NCI-H1436 (cell line): ENCODE data around the gene POLR3C.
"Not testable (repeated sequence)": the region's sequence is repeated elsewhere in the genome, so short reads cannot be mapped to it uniquely, and the experiment has no call there.

Experiments
- DNase-seq: peaks from one replicate; lab custom pipeline; 2025; lab: John Stamatoyannopoulos, UW

POLR3C gene

DNA sequence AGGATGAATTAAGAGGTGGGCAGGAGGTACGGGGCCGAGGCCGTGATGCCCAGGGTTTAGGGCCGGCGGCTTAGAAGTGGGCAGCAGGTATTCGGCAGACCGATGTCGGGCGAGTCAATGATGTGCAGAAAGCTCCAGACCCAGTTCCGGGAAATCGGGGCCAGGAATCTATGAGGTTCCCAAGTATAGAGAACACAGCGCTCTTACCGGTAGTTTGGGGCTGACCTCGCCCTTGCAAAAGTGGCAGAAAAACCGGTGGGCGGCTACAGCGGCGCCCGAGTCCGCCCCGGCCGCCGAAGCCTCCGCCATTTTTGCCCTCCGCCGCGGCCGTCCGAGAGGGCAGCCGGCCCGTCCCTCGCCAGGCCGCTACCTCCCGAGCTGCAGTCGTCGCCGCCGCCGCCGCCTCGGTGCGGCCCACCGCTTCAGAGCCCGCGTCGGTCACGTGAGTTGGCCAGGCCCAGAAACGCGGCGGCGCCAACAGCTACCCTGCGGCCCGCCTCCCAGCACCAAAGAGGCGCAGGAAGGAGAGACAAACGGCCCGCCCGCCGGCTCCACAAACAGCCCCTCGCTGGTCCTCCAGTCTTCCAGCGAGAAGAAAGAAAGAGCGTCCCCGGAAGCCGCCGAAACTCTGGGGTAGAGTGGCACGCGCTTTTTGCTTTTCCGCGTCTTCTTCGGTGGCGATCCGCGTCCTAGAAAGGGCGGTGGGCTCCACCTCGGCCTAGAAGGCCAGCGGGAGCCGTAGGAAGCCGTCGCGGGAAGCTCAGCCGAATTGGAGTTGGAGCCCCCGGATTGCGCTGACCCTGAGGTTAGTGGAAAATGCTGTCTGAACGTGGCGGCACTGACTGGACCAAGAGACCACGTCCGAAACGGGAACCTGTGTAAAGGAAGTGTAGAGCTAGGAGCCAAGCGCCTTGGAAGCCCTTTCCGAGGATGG, at the start of gene POLR3C, which contains the start of gene RNF115:
POLR3C (plus strand) TSS at position 636 of the 934 bp plus-strand sequence. CDS start 1,577 bp downstream, outside the sequence.
RNF115 (minus strand) TSS at position 531 of the 934 bp plus-strand sequence; CDS start at position 309, 222 bp downstream.
- DNase-seq, result peak; percentile 86

- no peak for DNase-seq
These were observed 46.4 kb upstream of the POLR3C start for GRCh38 chr1:145777357-145778145.

GRCh38 chr1:145778146-145778540, 45.9 kb upstream of the POLR3C start:
- no peak for DNase-seq

- DNase-seq, result no peak
These were observed 41.5 kb upstream of the POLR3C start for GRCh38 chr1:145782272-145783099.

GRCh38 chr1:145784409-145784808, 39.6 kb upstream of the POLR3C start:
- DNase-seq, result no peak

- DNase-seq, result no peak
These were observed 38.5 kb upstream of the POLR3C start for GRCh38 chr1:145785547-145785946.

- no peak for DNase-seq
These were observed 37.7 kb upstream of the POLR3C start for GRCh38 chr1:145786271-145786670.

GRCh38 chr1:145788580-145788979, 35.4 kb upstream of the POLR3C start:
- DNase-seq, result no peak

- DNase-seq, result not testable (repeated sequence)
These were observed 32.1 kb upstream of the POLR3C start for GRCh38 chr1:145791860-145792259.

DNA sequence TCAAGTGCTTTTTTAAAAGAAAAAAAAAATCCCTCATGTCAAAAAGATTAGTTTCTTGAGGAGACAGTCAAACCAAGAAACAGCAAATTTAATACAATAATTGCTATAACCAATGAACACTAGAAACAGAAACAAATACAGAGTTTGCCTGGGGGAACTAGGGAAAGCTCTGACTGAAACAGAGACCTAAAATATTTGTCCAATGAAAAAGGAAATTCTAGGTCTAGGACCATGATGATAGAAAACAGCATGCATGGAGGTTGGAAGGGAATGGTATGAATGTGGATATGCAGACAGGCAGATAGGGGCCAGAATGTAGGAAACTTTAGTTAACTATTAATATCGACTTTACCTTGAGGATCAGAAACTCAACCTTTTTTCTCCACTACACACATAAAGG, 31.5 kb upstream of the POLR3C start:
- no peak for DNase-seq

- DNase-seq, result no peak
These were observed 28.6 kb upstream of the POLR3C start for GRCh38 chr1:145795257-145795881.

DNA sequence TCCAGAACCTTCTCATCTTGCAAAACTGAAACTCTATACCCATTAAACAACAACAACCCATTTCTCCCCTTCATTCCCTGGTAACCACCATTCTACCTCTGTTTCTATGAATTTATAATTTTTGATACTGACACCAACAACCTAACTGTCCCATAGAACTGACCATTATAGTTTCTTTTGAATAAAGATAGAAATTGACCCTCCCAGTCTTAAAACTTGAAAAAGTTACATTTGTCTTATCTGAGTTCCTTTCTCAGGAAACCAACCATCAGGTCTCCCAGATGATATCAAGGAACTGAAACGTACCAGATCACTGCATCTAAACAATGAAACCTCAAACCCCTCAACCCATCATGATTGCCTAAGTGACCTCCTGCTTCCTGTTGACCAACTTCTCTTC, 27.2 kb upstream of the POLR3C start:
- DNase-seq, result no peak

DNA sequence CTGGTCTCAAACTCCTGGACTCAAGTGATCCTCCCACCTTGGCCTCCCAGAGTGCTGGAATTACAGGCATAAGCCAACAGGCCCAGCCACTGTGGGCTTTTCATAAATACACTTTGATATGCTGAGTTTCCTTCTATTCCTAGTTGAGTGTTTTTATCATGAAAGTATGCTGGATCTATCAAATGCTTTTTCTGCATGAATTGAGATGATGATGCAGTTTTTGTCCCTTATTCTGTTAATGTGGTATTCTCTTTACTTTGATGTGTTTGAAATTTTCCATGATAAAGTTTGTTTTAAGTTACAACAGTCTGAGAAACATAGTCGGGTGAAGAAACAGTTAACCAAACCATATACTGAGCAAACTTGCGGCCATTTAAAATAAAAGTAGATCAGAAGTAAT, 24.2 kb upstream of the POLR3C start:
- no peak for DNase-seq

DNA sequence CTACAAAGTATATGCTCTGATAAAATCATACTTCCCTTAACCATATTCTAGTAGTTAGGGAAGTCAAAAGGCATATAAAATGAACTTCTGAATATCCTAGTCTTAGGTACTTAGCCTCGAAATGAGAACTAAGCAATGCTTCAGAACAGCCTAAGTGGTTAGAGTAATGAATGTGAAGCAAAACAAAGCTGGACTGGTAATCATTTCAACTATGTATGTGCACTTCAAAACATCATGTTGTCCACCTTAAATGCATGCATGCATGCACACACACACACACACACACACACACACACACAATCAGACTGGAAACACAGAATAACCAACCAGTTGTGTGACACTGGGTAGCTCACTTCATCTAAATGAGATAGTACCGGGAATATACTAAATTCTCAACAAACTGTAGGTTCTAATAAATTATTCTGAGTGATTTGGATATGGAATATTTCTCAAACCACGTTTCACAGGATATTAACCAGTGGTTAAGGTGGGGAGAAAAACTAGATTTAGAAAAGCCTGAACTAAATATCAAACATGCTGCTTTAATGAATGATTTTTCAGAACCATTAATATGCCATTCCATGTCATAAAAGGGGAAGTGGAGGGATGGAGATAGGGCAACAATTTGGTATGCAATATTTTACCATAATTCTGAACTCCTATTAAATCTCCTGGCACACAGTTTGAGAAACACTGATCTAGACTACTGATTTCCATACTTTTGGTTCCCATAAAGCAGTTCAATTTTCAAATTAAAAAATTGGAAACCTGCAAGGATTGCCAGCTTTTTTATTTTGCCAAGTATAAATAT, 19.6 kb upstream of the POLR3C start:
- no peak for DNase-seq

GRCh38 chr1:145805057-145805456, 18.9 kb upstream of the POLR3C start:
- no peak for DNase-seq

GRCh38 chr1:145806408-145806807, 17.6 kb upstream of the POLR3C start:
- no peak for DNase-seq

DNA sequence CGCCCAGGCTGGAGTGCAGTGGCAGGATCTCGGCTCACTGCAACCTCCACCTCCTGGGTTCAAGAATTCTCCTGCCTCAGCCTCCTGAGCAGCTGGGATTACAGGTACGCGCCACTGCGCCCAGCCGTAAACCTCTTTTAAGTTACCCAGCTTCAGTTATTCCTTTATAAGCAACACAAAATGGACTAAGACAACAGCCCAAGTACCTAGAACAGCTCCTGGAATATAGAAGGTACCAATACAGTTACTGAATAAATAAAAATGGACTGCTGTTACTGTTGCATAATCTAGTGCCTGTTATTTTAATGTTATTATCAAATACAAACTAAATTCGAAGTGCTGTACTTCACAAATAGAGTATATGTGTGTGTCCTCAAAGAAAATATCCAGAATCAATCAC, 17.2 kb upstream of the POLR3C start:
- DNase-seq, result no peak

DNA sequence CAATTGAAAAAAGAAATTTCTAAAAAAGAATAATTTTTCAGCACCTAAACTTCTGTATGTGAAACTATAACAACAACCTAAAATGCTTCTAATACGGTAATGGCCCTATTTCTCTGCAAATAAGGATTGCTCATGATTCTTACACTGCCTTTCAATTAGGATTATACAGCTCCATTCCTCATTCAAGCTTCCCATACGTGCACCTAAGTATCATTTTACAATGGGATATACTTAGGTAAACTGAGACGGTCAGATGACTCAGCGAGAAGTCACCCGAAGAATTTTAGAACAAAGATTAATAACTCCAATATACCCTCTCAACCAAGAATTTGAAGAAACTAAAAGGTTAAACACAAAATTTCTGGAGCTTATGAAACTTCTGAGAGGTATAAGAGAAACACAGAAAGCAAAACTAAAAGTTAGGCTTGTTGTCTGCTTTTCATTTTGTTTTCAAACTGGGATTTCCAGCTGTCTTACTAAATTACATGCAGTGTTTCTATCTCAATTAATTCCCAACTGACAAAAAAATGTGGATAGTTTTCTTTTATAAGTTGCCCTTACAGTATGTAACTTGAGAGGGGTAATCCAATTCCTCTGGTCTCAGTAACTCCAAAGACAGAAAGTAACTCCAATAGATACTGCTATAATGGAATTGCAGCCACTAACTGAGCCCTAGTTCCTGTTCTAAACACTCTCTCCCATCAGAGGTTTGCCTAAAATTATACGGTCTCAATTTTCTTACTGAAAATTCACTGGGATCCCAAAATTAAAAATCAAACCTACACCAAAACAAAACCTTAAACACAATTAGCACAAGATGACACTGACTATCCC, 10.8 kb upstream of the POLR3C start:
- DNase-seq, result not testable (repeated sequence)

- not testable (repeated sequence) for DNase-seq
These were observed 5.9 kb upstream of the POLR3C start for GRCh38 chr1:145818095-145818494.
